ENCODE results near the gene GALNT3.

The GALNT3 gene

GRCh38 chr2:165793779-165794535, at the start of gene GALNT3:
Gene GALNT3 (minus strand): TSS chr2:165794247. CDS start chr2:165770700, 23,547 bp downstream.
- peak in 1 of 2 donors; percentile 7 for DNase-seq (ENCODE audit: low read depth in 2 of 2)

DNA sequence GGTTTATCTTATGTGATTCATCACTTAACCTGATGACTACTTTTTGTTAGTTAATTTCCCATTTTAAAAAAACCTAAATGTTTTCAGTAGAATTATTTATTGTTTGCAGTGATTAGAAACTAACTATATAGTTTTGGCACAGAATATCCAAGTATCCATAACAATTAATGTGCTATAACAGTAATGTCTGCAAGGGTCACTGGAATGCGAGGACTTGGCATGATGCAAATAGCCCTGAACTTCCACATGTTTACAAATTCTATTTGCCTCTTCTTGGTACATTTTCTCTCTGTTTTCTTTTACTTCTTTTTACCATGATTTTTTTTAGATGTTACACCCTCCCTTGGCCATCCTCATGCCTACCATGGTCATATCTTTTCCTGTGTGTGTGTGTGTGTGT, 49.3 kb upstream of the GALNT3 start:
- no peak for DNase-seq (ENCODE audit: low read depth in 2 of 2)

- DNase-seq (ENCODE audit: low read depth in 2 of 2) = no peak
Measured at GRCh38 chr2:165840333-165840958, 46.4 kb upstream of the GALNT3 start.

DNA sequence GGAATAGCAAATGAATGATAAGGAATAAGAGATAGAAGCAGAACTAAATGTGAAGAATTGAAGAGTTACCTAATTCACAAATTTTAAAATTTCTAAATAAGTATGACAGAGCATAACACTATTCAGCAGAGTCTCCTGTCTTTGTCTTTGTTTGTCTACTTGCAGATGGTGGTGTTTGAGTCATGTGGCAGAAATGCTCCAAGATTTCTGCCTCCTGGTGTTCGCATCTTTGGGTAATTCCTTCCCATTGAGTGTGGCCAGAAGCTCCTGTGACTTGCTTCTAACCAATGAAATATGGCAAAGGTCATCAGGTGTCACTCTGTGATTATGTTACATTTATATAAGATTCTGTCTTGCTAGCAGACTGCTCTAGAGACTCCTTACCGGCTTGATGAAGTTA, 45.6 kb upstream of the GALNT3 start:
- no peak for DNase-seq (ENCODE audit: low read depth in 2 of 2)

GRCh38 chr2:165837122-165837521, 43.1 kb upstream of the GALNT3 start:
- DNase-seq (ENCODE audit: low read depth in 2 of 2) = no peak

DNA sequence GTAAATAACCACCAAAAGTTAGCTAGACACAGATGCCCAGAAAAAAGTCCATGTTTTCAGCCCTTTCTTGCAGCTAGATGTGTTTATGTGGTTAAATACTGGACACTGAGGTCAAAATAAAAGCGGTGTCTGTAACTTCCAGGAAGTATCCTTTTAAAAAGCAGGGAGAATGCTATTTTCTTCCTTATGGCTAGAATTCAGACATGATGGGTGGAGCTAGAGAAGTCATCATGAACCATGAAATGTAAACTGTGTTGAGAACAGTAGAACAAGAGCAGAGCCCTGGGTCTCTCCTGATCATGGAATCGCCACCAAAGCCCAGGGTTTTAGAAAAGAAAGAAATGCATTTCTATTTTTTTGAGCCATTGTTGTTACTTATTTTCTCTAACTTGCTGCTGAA, 41.3 kb upstream of the GALNT3 start:
- DNase-seq (ENCODE audit: low read depth in 2 of 2) = no peak

DNA sequence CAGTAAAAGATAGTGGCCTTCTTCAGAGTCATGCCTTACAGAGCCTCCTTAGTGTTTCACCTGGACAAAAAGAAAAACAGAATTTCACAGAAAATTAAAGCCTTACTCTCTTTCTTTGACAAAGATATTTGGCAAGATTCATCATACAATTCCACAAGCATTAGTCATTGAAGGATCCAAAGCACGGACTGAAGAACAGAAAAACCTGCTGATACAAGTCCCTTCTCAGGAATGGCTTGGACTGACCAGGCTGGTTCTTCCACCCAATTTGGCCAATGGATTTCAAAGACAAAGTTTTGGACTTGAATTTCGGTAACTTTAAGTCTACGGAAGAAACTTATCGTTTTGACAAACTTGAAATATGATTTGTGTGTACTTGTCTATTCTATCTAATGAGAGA, 39.1 kb upstream of the GALNT3 start:
- DNase-seq (ENCODE audit: low read depth in 2 of 2) = no peak

- DNase-seq (ENCODE audit: low read depth in 2 of 2) = no peak
Measured at GRCh38 chr2:165827921-165828276, 33.9 kb upstream of the GALNT3 start.

GRCh38 chr2:165827016-165827920, 33.2 kb upstream of the GALNT3 start:
- no peak for DNase-seq (ENCODE audit: low read depth in 2 of 2)

DNA sequence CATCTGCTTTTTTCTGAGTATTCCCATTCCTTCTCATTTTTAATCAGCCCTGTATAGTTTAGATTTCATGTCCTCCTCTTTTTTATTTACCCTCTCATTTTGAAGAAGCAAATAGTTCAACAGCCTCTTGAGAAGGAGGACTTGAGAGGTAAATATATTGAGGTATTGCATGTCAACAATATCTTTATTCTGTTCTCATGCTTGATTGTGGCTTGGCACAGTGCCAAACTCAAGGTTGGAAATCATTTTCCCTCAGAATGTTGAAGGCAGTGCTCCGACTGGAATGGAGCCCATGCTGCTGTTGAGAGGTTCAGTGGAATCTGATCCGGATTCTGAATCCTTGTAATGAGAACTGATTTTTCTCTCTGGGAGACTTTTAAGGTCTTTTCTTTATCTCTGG, 31.0 kb upstream of the GALNT3 start:
- DNase-seq (ENCODE audit: low read depth in 2 of 2) = no peak

GRCh38 chr2:165820296-165820695, 26.2 kb upstream of the GALNT3 start:
- DNase-seq (ENCODE audit: low read depth in 2 of 2) = no peak

- no peak for DNase-seq (ENCODE audit: low read depth in 2 of 2)
Measured at GRCh38 chr2:165818920-165819319, 24.9 kb upstream of the GALNT3 start.

DNA sequence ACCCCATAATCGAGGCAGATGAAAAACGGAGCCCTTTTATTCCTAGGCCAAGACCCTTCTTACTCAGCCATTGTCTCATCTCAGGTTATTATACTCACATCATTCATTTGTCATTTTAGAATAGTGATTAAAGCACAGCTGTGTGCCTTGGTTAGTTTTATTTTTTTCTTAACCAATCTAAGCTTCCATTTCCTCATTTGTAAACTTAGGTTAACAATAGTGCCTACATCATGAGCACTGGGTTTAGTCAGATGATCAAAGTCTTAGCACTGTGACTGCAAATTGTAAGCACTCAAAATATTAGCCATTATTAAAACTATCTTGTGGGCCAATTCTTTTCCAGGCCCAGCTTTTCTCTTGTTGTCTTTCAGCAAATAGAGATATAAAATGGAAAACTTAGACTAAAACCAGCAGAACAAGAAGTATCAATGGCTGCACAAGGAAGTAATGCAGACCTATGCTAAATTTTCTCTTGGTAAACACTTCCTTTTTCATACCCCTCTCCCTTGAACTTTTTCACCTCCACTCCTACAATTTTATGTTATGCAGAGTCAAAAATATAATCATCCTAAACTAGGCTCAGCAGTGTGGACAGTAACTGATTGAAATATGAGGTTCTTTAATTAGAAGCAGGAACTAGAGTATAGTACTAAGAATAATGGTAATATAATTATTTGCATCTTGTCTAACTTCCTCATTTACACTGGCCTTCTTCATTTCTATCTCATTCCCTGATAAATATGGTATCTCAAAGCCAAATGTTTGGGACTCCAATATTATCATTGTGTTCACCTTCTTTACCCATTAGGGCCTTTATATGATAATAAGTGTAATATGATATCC, 21.5 kb upstream of the GALNT3 start:
- no peak for DNase-seq (ENCODE audit: low read depth in 2 of 2)

- no peak for DNase-seq (ENCODE audit: low read depth in 2 of 2)
Measured at GRCh38 chr2:165814473-165814872, 20.4 kb upstream of the GALNT3 start.

DNA sequence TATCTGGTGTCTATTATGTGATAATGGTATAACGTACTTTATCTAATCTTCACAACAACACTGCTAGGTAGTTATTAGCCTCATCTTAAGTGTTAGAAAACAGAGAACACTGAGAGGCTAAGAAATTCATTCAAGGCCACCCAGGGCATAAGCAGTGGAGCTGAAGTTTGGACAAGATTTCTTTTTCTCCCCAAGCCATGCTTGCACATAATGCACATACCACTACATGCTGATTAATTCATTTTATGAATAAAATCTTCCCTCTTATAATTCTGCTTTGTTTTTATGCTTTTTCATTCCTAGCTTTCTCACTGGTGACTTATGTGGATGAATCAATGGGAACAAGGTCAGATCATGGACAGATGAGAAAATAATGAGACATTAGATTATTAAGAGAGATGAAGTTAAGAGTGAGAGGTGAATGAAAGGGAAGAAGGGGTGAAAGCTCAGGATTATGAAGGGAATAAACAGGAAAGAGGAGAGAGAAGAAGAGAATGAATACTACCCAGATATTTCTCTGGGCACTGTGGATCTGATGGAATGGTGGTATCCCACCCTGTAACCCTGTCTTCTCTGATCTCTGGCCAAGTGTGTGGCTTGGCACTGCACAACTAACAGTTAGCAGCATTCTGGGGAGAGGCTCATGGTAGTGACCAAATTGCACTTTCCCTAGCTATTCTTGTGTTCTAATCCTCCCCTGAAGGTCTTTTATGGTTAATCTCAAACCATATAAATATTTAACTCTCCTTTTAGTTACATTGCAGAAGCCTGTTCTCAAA, 17.7 kb upstream of the GALNT3 start:
- no peak for DNase-seq (ENCODE audit: low read depth in 2 of 2)

- DNase-seq (ENCODE audit: low read depth in 2 of 2) = no peak
Measured at GRCh38 chr2:165810418-165810817, 16.4 kb upstream of the GALNT3 start.

DNA sequence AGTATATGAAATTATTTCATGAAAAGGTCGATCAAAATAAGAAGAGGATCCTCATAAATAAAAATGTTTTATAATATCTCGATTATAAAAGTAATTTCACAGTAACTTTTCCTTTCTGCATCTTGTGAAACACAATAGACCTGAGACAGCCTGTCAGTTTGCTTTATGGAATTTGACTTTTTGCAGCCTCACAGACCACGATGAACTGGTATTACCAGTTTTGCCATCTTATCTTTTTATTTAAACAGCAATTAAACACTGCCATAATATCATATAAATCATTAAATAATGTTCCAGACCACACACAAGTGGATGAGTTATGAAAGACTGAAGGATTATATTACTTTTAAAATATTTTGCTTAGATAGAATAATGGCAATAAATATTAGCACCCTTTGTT, 10.7 kb upstream of the GALNT3 start:
- DNase-seq (ENCODE audit: low read depth in 2 of 2) = no peak

- DNase-seq (ENCODE audit: low read depth in 2 of 2) = no peak
Measured at GRCh38 chr2:165803123-165803760, 9.2 kb upstream of the GALNT3 start.

DNA sequence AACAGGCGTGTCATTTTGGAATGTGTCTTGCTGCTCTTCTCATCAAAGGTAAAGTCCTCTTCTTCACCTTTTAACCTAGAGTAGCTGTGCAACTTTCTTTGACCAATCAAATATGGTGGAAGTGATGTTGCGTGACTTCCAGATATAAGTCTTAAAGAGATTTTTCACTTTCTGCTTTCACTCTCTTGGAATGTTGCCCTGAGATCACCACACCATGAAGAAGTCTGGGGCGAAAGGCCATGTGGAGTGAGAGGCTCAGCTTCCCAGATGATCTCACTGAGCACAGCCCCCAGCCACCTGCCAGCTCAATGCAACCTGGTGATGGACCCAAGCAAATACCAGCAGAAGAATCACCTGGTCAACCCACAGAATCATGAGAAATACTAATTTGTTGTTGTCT, 7.1 kb upstream of the GALNT3 start:
- DNase-seq (ENCODE audit: low read depth in 2 of 2) = no peak

DNA sequence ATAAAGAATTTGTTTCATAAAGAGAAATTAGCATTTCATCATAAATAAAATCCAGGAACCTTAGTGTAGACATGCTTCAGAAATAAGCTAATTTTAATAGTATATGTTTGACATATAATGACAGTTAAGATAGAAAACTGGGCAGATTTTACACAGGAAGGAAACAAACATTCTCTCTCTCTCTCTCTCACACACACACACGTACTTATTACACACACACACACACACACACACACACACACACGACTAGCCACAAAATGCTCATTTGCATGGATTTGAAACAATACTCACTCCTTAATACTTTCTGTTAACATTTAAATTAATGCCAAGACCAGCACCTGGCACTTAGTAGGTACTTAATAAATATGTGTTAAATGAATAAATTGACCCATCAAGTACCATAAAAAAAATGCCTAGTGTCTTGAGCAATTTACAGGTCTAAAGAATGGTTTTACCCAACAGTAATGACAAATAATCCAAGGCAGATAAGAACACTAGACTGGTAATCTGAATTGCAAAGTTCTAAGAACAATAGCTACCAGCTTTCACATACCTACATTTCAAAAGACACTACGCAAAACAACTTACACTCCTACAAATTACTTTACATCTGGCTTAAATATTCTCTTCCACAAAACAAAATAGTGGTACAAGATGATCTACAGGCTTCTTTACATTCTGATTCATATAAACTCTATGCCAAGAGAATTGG, 2.9 kb upstream of the GALNT3 start:
- DNase-seq (ENCODE audit: low read depth in 2 of 2) = no peak
